Subcutaneous abdominal adipose tissue (tissue), 5 donors: ENCODE data around the gene TNRC6C.

Experiments
- H3K27ac ChIP-seq: one replicate; pipeline ENCODE4 v1.7.0; 2013; ENCODE audit warnings: low read depth, mild to moderate bottlenecking, inconsistent platforms, low read length, moderate library complexity
- H3K27me3 ChIP-seq, 5 donors: one replicate each; pipeline ENCODE4 v1.7.0; 2013; ENCODE audit warnings: low read length in 5 of 5, inconsistent platforms in 1 of 5; ENCODE audit not compliant: control insufficient read depth in 5 of 5, insufficient read depth in 4 of 5
- H3K36me3 ChIP-seq, 5 donors: one replicate each; pipeline ENCODE4 v1.7.0; 2013; ENCODE audit warnings: low read length in 5 of 5; ENCODE audit not compliant: control insufficient read depth in 5 of 5, insufficient read depth in 5 of 5
- H3K4me1 ChIP-seq, 5 donors: one replicate each; pipeline ENCODE4 v1.7.0; 2013; ENCODE audit warnings: low read length in 5 of 5, mild to moderate bottlenecking in 3 of 5, moderate library complexity in 1 of 5; ENCODE audit not compliant: control insufficient read depth in 5 of 5, insufficient read depth in 5 of 5
- H3K4me3 ChIP-seq, 5 donors: one replicate each; pipeline ENCODE4 v1.7.0; 2013; ENCODE audit warnings: low read length in 5 of 5, low read depth in 1 of 5
- H3K9ac ChIP-seq, 5 donors: one replicate each; pipeline ENCODE4 v1.7.0; 2013; ENCODE audit warnings: low read length in 5 of 5, mild to moderate bottlenecking in 4 of 5, moderate library complexity in 3 of 5
- H3K9me3 ChIP-seq, 5 donors: one replicate each; pipeline ENCODE4 v1.7.0; 2013; ENCODE audit warnings: low read length in 5 of 5; ENCODE audit not compliant: control insufficient read depth in 5 of 5
- donor health status: healthy.
- donor health status: healthy.
- donor health status: healthy.
- donor health status: healthy.
- donor health status: healthy.

TNRC6C gene

DNA sequence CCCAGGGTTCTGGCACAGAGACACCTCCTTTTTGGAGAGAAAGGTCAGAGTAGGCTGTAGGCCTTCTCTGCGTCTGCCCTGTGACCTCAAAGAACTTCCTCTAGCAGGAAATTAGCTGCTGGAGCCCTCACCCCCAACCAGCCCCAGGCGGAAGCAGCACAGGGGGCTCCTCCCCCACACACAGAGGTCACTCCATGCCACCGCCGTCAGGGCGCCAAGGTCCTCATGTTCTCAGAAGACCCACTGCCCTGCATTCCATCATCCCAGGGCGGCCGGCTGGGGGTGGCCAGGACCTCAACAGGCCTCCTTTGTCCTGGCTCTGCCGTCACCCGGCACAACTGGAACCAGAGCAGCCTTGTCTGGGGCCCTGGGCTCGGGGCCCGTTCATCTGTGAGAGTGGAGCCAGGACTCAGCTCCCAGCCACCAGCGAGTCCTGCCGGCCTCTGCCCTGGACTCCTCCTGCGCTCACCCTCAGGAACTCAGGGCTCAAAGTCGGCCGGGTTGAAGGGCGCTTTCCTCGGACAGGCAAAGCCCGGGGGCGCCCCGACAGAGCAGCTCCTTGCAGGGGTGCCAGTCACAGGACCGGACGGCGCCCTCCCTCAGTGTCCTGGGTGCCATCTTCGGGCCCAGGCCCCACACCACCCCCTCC is 168.9 kb downstream of the TNRC6C start:
- Histone ChIP-seq H3K36me3 (peaks cover 0 to 40% (median 25%) of the 10 kb centered on the region in 5 donors), H3K9me3 (no peaks in the 10 kb centered on the region), H3K4me3 (peak overlapping the region; percentile 50 to 81 (median 70)), H3K27me3 (peaks cover 0 to 12% (median 0%) of the 10 kb centered on the region in 5 donors), H3K9ac (peak overlapping the region in 4 of 5 donors; percentile 79 to 86 (median 82)), H3K4me1 (peaks cover 7 to 86% (median 73%) of the 10 kb centered on the region in 5 donors), H3K27ac (peak overlapping the region; percentile 84)

DNA sequence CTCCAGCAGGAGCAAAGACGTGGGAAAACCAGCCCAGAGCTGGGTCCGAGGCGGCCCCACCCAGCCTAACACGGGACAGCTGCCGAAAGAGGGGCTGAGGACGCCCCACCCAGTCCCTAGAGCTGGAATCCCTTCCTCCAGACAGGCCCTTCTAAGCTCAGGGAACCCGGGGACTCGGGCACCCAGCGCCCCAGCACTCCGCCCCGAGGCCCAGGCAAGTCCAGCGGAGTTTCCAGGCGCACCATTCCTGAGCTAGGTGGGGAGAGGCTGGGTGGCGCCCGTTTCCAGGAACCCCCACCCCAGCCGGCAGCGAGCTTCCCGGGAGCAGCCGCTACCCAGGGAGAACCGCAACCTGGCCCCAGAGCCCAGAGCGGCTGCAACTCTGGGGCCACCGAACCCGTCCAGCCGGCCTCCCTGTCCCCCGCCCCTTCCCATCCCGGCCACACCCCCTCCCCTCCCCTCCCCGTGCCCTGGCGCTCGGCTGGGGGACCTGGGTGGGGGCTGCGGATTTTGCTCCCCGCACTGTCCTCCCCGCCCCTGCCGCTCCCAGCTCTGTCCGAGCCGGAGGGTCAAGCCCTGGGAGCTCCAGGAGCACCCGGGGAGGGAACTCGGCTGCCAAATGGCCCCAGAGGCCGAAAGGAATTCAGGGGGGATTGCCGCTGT is 169.5 kb downstream of the TNRC6C start:
- Histone ChIP-seq H3K36me3 (peaks cover 0 to 33% (median 19%) of the 10 kb centered on the region in 5 donors), H3K9ac (peak overlapping the region in 4 of 5 donors; percentile 79 to 86 (median 82)), H3K27ac (peak overlapping the region; percentile 84), H3K4me3 (peak overlapping the region in 4 of 5 donors; percentile 68 to 81 (median 76)), H3K9me3 (no peaks in the 10 kb centered on the region), H3K4me1 (peaks cover 7 to 86% (median 78%) of the 10 kb centered on the region in 5 donors), H3K27me3 (peaks cover 0 to 12% (median 0%) of the 10 kb centered on the region in 5 donors)

DNA sequence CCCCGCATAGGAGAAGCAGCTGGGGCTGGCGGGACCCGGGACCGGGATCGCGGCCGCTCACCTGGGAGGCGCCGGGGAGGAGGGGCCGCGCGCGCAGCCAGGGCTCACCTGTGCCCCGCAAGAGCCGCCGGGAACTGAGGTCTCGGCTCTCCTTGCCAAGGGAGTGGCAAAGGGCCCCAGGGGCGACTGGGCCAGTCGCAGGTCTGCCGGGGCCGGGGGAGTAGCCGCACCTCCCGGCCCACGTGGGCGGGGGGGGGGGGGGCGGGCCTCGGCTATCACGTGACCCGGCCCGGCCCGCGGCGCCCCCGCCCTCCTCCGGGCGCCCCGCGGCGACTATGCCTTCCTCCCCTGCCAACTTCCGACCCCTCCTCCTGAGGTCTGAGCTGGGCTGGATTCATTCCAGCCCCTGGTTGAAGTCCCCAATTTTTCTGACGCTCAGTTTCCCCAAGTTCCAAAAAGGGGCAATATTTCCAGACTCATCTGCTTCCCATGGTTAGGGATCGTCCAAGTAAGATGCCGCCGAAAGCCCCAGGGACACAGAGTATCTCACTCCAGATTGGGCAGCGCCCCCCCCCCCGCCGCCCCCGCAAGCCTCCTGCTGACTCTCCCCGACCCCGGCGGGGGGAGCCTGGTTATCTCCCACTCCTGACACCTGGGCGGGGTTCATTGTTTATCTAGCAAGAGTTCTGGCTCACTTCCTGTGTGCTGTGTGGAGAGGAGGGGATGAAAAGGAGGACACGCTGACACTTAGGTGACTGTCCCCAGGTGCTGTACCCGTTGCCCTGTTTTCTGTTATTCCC is 170.2 kb downstream of the TNRC6C start, which contains the start of gene TMC6:
Gene TMC6, minus strand, starts transcription at position 205 of the 800 bp plus-strand sequence. CDS start 1,923 bp downstream, outside the sequence.
- H3K4me1 ChIP-seq, result peaks cover 7 to 93% (median 83%) of the 10 kb centered on the region in 5 donors
- H3K27me3 ChIP-seq, result peaks cover 0 to 12% (median 0%) of the 10 kb centered on the region in 5 donors
- H3K9ac ChIP-seq, result peak within 1 kb of the TSS in 4 of 5 donors; percentile 79 to 86 (median 82)
- peaks cover 0 to 26% (median 12%) of the 10 kb centered on the region in 5 donors for H3K36me3 ChIP-seq
- no peaks in the 10 kb centered on the region for H3K9me3 ChIP-seq
- peak within 1 kb of the TSS; percentile 40 to 81 (median 74) for H3K4me3 ChIP-seq
- H3K27ac ChIP-seq, result peak within 1 kb of the TSS; percentile 84

DNA sequence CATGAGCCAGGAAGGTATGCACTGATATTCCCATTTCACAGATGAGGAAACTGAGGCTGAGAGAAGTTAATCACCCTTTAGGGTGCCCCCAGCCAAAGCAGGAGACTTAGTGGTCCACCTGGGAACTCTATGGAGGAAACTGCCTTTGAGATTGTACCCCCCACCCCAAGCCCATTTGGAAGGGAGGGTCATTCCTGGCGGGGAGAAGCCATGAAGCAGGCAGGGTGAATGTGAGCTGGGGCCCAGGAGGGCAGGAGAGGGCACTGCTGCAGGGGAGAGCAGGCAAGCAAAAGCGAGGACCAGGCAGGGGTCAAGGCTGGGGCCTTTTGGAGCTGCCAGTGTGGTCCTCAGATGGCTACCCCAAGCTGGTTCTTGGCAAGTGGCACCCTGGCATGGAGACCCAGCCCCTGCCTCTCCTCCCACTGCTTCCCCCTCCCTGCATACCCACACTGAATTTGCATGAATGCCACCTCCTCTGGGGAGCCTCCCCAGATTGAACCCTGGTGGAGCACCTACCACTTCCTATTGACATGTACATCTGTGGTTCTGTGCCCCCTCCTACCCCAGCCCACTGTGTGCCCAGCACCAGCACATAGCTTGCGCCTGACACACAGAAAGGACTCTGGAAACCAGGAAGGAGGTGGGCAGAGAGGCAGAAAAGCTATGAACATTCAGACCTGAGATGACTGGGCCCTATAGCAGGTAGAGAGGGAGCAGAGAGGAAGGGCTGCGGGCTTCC is 171.0 kb downstream of the TNRC6C start:
- Histone ChIP-seq H3K4me1 (peaks cover 12 to 93% (median 83%) of the 10 kb centered on the region in 5 donors), H3K9ac (no peak overlapping the region), H3K9me3 (no peaks in the 10 kb centered on the region), H3K27ac (peak overlapping the region; percentile 46), H3K36me3 (peaks cover 0 to 18% (median 6%) of the 10 kb centered on the region in 5 donors), H3K4me3 (peak overlapping the region in 2 of 5 donors; percentile 77 to 81), H3K27me3 (peaks cover 0 to 12% (median 0%) of the 10 kb centered on the region in 5 donors)

DNA sequence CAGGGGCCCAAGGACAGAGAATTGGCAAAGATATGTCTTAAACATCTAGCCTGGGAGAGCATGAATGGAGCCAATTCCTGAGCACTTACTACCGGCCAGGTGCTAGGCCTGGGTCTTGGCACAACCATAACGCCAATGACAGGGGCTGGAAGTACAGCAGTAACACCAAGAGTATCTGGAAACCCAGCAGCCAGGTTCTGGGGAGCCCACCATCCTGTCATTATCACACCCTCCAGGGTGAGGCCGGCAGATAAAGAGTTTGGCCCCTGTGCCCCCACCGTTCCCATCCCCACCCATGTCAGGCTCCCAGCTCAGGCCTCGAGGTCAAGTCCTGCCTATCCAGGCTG is 171.6 kb downstream of the TNRC6C start:
- peaks cover 0 to 15% (median 4%) of the 10 kb centered on the region in 5 donors for H3K36me3 ChIP-seq
- no peaks in the 10 kb centered on the region for H3K9me3 ChIP-seq
- no peak overlapping the region for H3K9ac ChIP-seq
- H3K27me3 ChIP-seq, result peaks cover 0 to 12% (median 0%) of the 10 kb centered on the region in 5 donors
- H3K4me3 ChIP-seq, result peak overlapping the region in 1 of 5 donors; percentile 55
- peaks cover 12 to 89% (median 79%) of the 10 kb centered on the region in 5 donors for H3K4me1 ChIP-seq
- peak overlapping the region; percentile 46 for H3K27ac ChIP-seq

DNA sequence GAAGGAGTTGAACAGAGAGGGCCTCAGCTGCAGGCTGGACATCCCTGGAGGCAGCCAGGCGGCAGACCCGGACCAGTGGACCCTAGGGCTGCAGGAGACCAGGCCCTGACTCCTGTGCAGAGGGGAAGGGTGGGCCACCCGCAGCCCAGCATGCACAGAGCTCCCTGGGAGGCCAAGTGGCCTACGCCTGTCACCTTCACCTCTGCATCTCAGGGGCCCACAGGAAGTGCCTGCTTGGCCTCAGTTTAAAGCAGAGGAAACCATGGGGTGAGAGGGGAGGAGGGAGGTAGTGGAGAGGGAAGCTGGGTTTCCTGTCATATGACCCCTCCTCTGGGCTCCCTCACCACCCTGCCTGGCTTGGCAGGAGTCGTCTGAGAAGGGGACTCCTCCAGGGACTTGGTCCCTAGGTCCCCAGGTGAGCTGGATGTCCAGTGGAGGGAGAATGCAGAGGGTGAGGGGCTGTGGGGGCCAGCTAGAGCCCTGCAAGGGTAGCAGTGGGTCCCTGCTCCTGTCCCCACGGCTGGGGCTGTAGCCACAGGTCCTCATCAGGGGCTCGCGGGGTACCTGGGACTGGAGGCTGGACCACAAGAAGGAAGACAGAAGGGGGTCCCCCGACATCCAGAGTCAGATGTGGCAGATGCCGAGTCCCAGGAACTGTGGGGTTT is 172.1 kb downstream of the TNRC6C start, which contains the start of gene TMC8:
Gene TMC8, plus strand, starts transcription at position 335 of the 665 bp plus-strand sequence. CDS start 818 bp downstream, outside the sequence.
- Histone ChIP-seq H3K27ac (peak within 1 kb of the TSS; percentile 46), H3K9ac (no peak within 1 kb of the TSS), H3K4me1 (peaks cover 12 to 84% (median 74%) of the 10 kb centered on the region in 5 donors), H3K9me3 (no peaks in the 10 kb centered on the region), H3K4me3 (peak within 1 kb of the TSS; percentile 3 to 55 (median 25)), H3K27me3 (peaks cover 0 to 12% (median 0%) of the 10 kb centered on the region in 5 donors), H3K36me3 (peaks cover 0 to 13% (median 0%) of the 10 kb centered on the region in 5 donors)

DNA sequence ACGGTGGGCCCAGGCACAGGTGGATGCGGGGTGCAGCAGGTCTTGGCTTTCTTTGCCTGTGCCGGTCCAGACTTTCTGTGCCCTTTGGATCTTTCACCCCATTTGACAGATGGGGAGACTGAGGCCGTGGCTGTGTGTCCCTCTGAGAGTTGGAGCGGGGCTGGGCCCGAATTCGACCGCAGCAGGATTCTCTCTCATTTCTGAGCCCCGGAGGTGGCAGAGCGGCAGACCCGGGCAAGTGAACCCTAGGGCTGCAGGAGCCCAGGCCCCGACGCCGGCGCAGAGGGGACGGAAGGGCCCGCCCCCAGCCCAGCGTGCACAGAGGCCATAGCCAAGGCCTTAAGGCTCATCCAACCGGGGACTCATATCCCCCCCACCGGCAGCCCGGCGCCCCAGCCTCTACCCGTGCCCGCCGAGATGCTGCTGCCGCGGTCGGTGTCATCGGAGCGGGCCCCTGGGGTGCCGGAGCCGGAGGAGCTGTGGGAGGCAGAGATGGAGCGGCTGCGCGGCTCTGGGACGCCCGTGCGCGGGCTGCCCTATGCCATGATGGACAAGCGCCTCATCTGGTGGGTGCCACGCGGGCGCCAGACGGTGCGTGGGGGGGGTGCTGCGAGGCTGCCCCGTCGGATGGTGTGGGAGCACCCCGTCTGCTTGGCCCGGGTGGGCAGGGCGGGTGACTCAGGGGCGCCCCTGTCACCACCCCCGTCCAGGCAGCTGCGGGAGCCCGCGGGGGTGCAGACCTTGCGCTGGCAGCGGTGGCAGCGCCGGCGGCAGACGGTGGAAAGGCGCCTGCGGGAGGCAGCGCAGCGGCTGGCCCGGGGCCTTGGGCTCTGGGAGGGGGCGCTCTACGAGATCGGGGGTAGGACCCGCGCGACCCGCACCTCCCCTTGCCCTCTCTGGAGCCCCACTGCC is 172.9 kb downstream of the TNRC6C start:
- H3K27me3 ChIP-seq, result peaks cover 0 to 12% (median 0%) of the 10 kb centered on the region in 5 donors
- H3K27ac ChIP-seq, result no peak overlapping the region
- H3K36me3 ChIP-seq, result peaks cover 0 to 6% (median 0%) of the 10 kb centered on the region in 5 donors
- peak overlapping the region in 4 of 5 donors; percentile 3 to 55 (median 28) for H3K4me3 ChIP-seq
- H3K4me1 ChIP-seq, result peaks cover 10 to 75% (median 66%) of the 10 kb centered on the region in 5 donors
- H3K9me3 ChIP-seq, result no peaks in the 10 kb centered on the region
- H3K9ac ChIP-seq, result no peak overlapping the region

DNA sequence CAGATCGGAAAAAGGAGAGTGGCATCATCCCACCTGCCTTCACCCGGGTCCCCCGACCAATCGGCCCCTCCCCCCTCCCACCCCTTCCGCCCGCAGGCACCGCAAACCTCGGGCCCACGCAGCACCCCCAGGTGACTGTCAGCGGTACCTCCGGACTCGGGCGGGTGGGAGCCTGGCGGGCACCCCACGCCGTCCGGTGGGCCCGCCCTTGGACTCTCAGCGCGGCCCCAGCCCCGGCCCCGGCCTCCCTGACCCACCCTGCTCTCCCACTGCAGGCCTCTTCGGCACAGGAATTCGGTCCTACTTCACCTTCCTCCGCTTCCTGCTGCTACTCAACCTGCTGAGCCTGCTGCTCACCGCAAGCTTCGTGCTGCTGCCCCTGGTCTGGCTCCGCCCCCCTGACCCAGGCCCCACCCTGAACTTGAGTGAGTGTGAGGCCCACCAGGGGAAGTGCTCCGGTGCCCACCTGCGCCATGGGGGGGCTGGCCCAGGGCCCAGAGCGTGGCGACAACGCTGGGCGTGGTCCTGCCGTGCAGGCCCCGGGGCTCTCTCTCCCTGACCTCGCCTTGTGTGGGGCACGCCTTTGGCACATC is 173.7 kb downstream of the TNRC6C start:
- H3K27ac ChIP-seq, result no peak overlapping the region
- peaks cover 7 to 68% (median 60%) of the 10 kb centered on the region in 5 donors for H3K4me1 ChIP-seq
- H3K9ac ChIP-seq, result no peak overlapping the region
- peak overlapping the region in 2 of 5 donors; percentile 22 to 55 for H3K4me3 ChIP-seq
- no peaks in the 10 kb centered on the region for H3K9me3 ChIP-seq
- H3K27me3 ChIP-seq, result peaks cover 0 to 12% (median 0%) of the 10 kb centered on the region in 5 donors
- H3K36me3 ChIP-seq, result peaks cover 0 to 6% (median 0%) of the 10 kb centered on the region in 5 donors
